Pulmonary artery endothelial cell (primary cell): ENCODE measurements around the gene NBPF1. TPM values are rescaled to one million over a fixed set of nuclear protein-coding genes. Genes with fewer than 3 reads are reported as not detected.
"Not testable (repeated sequence)": the region's sequence is repeated elsewhere in the genome, so short reads cannot be mapped to it uniquely, and the experiment has no call there.

Source experiments
- DNase-seq: peaks from one replicate; pipeline ENCODE4 v3.0.0-alpha.2; 2011; ENCODE audit warnings: low read depth, low spot score
- total RNA-seq: library from RNA; depleted of rRNA; stranded (reverse); fragments of >200 nt; gene quantifications from 2 replicates; pipeline ENCODE4 v1.2.3, GENCODE V29; 2014

NBPF1 gene
- total RNA-seq, 1 donor from 2014 or later = 20.2 TPM

- not testable (repeated sequence) for DNase-seq
These were observed 5.2 kb downstream of the NBPF1 start for GRCh38 chr1:16607853-16608815.

GRCh38 chr1:16607433-16607851 lies 5.9 kb downstream of the NBPF1 start:
- no peak for DNase-seq

- DNase-seq = not testable (repeated sequence)
These were observed 6.5 kb downstream of the NBPF1 start for GRCh38 chr1:16606666-16607432.

GRCh38 chr1:16605532-16606505 lies 7.5 kb downstream of the NBPF1 start:
- no peak for DNase-seq

DNA sequence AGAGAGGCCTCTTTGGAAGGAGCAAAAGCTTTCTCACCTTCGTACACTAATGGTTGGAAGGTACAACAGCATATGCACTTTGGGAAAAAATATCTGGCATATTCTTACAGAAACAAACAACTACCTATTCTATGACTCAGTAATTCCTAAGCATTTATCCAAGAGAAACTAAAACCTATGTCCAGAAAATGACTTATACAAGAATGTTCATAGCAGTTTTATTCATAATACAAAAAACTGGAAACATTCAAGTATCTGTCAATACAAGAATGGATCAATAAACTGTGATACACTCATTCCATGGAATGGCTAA lies 8.2 kb downstream of the NBPF1 start:
- DNase-seq = no peak

- not testable (repeated sequence) for DNase-seq
These were observed 8.7 kb downstream of the NBPF1 start for GRCh38 chr1:16604514-16605212.

GRCh38 chr1:16603623-16604022 lies 9.7 kb downstream of the NBPF1 start:
- not testable (repeated sequence) for DNase-seq

DNA sequence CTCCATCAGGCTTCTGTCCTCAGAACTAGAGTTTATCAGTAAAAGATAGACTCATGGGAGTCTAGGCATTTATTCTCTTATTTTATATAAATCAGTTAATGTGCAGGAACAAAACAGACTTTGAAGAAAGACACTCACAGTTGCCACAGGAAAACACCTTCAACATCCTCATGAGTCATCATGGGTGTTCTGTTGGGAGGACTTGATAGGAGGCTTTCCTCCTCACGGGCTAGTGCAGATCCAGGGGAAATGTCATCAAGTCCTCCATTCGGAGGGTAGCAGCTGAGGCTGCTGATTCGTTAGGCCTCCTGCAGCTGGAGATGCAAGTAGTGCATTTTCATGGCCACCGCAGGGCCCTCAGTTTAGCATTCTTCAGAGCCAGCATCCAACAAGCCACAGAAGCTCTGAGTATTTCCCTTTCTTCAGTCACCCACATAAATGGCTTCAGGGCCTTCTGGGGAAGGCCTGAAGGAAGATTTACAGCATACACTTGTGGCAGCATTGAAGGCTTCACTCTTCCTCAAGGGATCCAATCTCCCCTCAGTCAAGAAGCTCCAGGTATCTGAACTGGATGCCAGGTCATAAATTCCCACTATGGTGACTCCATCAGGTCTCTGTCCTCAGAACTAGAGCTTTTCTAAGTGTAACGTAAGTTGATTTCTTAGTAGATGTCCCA lies 10.9 kb downstream of the NBPF1 start:
- DNase-seq = not testable (repeated sequence)

GRCh38 chr1:16600855-16601786 lies 12.2 kb downstream of the NBPF1 start:
- DNase-seq = not testable (repeated sequence)

GRCh38 chr1:16599326-16599725 lies 14.0 kb downstream of the NBPF1 start:
- DNase-seq = not testable (repeated sequence)

GRCh38 chr1:16595216-16595615 lies 18.1 kb downstream of the NBPF1 start:
- not testable (repeated sequence) for DNase-seq

DNA sequence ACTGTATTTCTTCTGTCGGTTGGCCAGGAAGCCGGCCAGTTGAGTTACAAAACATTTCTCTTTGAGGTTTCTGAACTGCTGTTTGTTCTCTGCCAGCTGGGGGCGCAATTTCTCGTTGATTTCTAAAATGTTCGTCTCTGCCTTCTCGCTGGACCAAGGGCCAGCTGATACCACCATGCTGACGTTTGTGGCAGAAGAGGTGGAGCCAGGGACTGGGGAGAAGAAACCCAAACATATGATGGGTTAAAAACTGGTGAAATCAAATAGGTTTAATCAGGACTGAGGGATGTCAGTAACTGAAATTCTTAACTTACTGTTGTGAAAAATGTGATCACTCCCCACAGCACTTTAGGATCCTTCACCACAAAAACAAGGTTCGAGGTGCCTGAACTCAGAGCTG lies 21.5 kb downstream of the NBPF1 start:
- not testable (repeated sequence) for DNase-seq

GRCh38 chr1:16588081-16588480 lies 25.3 kb downstream of the NBPF1 start:
- DNase-seq = not testable (repeated sequence)

DNA sequence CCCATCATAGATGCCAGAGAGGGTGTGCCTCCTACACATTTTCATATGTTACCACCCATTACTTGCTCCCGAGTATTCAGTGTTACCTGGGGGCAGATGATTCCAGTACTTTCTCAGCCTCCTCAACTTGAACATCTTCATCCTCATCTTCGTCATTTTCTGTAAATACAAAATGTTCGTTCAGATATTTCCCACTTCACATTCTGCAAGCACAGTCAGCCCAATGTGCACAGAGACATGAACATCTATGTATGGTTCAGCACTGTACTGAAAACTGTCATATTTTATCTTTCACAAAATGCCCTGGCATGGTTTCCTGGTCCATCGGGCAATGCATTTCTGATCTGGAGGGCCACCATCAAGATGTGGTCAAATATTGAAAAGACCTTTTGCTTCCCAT lies 25.7 kb downstream of the NBPF1 start:
- DNase-seq = not testable (repeated sequence)

DNA sequence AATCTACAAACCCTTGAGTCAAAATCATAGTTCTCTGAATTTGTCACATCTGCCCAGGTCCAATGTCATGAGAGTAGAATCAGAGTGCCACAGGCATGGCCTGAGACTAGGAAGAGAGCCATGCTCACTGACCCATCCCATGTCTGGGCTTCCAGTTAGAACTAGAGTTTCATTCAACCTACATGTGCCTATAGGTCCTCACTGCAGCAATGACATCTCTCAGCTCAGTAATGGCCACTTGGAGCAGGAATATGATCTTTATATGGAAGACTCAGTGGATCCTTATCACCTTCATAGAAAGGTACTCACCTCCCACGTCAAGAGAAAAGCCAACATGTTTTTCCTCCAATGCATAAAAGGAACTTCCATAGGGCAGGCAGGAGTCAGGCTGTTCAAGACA lies 48.0 kb downstream of the NBPF1 start:
- not testable (repeated sequence) for DNase-seq

- not testable (repeated sequence) for DNase-seq
These were observed 52.3 kb downstream of the NBPF1 start for GRCh38 chr1:16561035-16561434.

DNA sequence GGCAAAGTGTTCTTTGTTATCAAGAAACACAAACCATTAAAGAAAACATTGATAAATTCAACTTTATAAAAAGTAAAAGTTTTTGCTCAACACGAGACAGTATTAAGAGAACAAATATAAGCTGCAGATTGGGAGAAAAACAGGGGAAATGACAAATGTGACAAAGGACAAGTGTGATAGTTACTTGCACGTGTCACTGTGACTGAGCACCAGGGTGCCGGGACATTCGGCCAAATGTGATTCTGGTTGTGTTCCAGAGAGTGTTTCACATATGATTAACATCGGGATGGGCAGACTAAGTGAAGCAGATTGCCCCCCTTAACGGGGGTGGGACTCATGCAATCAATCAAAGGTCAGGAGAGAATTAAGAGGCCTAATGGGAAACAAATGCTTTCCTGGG lies 52.9 kb downstream of the NBPF1 start:
- not testable (repeated sequence) for DNase-seq

DNA sequence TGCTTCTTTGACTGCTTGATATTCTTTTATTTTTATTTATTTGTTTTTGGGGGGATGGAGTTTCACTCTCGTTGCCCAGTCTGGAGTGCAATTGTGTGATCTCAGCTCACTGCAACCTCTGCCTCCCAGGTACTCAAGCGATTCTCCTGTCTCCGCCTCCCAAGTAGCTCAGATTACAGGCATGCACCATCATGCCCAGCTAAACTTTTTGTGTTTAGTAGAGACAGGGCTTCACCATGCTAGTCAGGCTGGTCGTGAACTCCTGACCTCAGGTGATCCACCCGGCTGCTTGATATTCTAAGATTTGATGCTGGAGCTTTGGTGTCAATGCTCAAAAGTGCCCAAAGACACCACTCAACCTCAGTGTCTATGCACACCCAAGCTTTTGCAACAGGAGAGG lies 53.7 kb downstream of the NBPF1 start:
- DNase-seq = not testable (repeated sequence)

- not testable (repeated sequence) for DNase-seq
These were observed 56.3 kb downstream of the NBPF1 start for GRCh38 chr1:16557034-16557433.
